ENCODE measurements around the gene TRPM2.

GRCh38 chr21:44432841-44433790 lies 79.7 kb downstream of the TRPM2 start:
- TF ChIP-seq EP300 (IDR thresholded peaks at IDR 0.05) (no peak), CTCF (IDR thresholded peaks at IDR 0.05) (no peak), POLR2A (IDR thresholded peaks at IDR 0.05) (no peak)

Measured in stomach (tissue), 4 donors.